NCI-H1436 (cell line): ENCODE measurements around the gene RNF187.
"Not testable (repeated sequence)": the region's sequence is repeated elsewhere in the genome, so short reads cannot be mapped to it uniquely, and the experiment has no call there.

ENCODE experiments used
- DNase-seq: peaks from one replicate; lab custom pipeline; 2025; lab: John Stamatoyannopoulos, UW

RNF187 gene

GRCh38 chr1:228460821-228461220 is 26.4 kb upstream of the RNF187 start:
- DNase-seq: no peak

GRCh38 chr1:228462560-228462959 is 24.6 kb upstream of the RNF187 start:
- no peak for DNase-seq

DNA sequence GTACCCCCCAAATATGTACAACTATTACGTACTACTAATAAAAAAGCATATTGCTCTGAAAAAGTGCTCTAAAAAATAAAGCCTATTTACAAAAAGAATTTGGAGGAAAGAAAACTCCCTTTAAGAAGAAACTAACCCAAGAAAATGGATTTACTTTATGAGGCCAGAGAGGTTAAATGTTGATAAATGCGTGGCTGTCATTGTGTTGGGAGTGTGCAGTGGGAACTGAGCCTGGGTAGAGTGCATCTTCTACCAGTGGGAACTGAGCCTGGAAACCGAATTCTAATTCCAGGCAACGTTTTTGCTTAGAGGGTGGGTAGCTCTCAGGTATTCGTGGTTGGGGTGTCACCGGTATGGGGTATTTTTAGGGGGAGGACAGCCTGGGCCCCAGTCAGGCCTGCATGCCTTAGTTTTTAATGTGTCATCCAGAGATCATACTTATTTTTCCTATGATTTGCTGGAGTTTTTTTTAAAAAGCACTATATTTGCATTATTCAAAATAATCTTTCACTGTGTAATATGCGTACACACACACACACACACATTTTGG is 24.1 kb upstream of the RNF187 start:
- DNase-seq: no peak

- peak; percentile 55 for DNase-seq
Measured at GRCh38 chr1:228463559-228464455, 23.4 kb upstream of the RNF187 start.

- DNase-seq: peak; percentile 95
Measured at GRCh38 chr1:228464487-228464983, 22.6 kb upstream of the RNF187 start.

DNA sequence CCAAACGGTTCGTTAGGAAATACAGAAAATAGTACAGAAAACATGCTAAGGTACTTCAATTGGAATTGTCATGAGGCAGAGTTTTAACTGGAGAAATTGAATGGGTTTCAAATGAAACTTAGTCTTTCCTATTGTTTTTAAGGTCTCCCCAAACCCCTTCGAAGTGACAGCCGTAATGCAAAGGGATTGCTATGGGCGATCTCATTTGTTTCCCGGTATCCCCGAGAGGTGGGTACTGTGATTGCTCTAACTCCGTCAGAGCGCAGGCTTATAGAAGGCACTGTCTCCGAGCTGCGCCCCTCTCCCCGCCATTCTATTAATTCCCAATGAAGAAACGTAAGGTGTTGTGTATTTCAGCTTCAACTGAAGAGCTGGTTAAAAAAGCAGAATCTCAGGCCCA is 22.0 kb upstream of the RNF187 start:
- no peak for DNase-seq

GRCh38 chr1:228465571-228466146 is 21.5 kb upstream of the RNF187 start:
- no peak for DNase-seq

GRCh38 chr1:228468188-228468587 is 19.0 kb upstream of the RNF187 start:
- DNase-seq: not testable (repeated sequence)

DNA sequence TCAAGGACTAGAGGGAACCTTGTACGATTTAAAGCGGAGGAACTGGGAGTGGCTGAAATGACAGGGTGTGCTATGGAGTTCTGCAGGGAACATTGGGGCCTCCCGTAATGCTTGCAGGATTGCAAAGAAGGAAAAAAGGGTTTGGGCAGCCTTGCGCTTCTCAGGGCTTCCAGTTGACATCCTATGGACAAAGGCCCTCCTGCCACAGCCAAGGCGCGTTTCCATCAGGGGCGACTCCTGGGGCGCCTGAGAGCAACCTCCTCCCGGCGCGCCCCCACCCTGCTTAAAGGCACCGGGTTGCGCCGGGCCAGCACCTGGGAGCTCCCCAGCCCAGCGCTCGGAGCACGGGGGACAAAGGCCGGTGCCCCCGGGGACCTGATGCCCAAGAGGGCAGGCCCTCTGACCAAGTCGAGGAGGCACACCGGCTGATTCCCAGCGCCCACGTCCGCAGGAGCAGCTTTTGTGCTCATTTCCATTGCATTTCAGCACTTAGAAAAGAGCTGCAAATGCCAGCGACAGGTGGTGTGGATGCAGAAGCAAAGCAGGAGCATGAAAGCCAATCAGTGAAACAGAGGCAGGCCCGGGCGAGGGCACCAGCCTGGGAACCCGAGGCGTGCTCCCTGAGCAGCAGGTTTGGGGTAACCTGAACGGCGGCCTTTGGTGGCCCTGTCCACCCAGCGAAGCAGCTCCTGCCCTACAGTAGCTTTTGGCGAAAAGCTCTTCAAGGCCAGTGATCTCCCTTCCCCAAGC is 17.6 kb upstream of the RNF187 start:
- no peak for DNase-seq

DNA sequence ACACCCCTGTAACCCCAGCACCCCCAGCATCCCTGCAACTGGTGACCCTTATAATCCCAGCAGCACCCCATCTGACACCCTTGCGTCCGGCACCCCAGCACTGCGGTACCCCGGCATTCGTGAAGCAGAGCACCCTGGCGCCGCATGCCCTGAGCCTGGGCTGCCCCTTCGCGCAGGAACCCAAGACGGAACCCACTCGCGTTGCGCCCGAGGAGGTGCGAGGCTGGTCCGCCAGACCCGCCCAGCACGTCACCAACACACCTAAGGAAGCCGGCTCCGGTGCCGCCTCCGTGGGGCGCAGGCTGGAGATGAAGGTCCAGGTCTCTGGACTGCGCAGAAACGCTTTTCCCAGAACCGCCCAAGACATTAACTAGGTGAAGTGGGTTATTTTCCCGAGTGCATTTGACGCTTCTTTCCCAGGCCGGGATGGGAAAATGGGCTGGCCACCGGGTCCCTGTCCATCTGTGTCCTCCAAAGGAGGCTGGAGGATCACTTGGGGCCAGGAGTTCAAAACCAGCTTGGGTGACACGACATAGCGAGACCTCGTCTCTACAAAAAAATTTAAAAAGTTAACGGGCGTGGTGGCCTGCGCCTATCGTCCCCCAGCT is 15.9 kb upstream of the RNF187 start:
- DNase-seq: no peak

GRCh38 chr1:228471762-228472398 is 15.3 kb upstream of the RNF187 start:
- peak; percentile 62 for DNase-seq

DNA sequence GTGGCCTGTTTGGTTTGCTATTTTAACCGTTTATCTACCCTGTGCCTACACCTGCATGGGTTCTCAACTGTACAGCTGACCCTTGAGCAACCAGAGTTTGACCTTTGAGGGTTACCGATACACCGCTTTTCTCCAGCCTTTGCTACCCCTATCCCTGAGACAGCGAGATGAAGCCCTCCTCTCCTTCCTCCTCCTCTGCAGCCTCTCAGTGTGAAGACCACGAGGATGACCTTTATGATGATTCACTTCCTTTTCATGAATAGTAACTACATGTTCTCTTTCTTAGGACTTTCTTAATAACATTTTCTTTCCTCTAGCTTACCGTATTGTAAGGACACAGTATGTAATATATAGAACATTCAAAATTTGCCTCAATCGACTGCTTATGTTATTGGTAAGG is 14.5 kb upstream of the RNF187 start:
- DNase-seq: no peak

DNA sequence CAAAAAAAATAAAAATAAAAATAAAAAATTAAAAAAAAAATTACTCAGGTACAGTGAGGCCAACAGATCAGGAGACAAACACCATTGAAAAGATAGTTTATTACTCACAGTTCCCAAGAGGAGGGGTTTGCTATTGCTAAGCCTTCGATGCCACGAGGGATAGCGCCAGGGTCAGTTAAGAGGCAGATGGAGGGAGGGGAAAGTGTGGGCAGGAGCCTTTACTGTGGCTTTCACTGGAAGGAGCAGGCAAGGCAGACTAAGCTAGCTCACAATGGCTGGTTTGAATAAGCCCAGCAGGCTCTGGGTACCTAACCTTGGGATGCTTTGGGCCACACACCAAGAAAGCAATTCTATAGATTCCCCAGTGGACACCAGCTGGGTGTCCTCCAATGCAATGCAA is 12.7 kb upstream of the RNF187 start:
- no peak for DNase-seq

- DNase-seq: no peak
Measured at GRCh38 chr1:228475812-228476211, 11.4 kb upstream of the RNF187 start.

- no peak for DNase-seq
Measured at GRCh38 chr1:228477263-228477662, 9.9 kb upstream of the RNF187 start.

DNA sequence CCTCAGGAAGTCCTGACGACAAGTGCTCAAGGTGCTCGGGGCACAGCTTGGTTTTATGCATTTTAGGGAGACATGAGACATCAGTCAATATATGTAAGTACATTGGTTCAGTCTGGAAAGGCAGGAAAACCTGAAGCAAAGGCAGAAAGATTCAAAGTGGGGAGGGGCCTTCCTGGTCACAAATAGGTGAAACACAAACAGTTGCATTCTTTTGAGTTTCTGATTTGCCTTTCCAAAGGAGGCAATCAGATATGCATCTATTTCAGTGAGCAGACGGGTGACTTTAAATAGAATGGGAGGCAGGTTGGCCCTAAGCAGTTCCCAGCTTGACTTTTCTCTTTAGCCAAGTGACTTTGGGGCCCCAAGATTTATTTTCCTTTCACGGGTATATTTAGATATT is 8.9 kb upstream of the RNF187 start:
- DNase-seq: no peak

GRCh38 chr1:228478912-228479711 is 8.1 kb upstream of the RNF187 start:
- DNase-seq: no peak

DNA sequence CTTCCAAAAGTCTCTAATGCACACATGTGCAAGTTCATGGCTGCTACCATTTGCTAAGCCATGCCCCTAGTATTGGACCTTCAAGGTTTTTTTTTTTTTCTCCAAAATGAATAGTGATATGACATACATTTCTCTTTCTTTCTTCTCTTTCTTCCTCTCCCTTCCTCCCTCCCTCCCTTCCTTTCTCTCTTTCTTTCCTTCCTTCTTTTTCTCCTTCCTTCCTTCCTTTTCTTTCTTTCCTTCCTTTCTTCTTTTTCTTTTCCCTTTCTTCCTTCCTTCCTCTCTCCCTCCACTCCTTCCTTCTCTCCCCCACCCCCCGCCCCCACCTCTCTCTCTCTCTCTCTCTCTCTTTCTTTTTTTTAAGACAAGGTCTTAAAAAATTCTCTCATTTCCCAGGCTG is 3.4 kb upstream of the RNF187 start:
- DNase-seq: no peak

DNA sequence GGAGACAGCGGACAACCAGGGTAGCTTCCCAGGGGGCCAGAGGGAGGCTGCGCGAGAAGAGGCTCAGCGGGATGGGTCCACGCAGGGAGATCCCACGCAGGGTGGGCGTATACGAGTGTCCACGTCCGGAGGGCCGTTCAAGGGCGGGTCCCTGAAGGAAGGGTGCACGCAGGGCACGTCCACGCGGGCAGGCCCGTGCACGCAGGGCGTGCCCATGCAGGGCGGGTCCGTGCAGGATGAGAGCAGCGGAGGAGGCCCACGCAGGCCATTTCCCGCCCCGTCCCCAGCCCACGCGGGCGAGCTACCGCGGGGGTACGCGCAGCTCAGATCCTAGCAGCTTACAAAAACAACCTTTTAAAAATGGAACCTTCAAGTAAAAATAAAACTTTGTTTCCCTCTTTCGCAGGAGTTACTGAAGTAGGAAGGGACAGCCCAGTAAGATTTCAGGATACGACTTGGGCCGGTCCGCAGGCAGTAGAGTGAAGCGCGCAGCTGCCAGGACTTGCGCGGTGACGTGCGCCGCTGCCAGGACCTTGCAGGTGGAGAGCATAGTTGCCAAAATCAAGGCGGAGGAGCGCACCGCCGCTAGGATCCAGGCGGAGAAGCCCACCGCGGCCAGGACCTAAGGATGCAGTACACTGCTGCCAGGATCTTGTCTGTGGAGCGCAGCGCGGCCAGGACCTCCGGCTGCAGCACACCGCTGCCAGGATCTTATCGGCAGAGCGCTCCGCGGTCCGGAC is 416 bp upstream of the RNF187 start:
- DNase-seq: peak; percentile 80
